ENCODE measurements around the gene AKAP13.

AKAP13 gene

DNA sequence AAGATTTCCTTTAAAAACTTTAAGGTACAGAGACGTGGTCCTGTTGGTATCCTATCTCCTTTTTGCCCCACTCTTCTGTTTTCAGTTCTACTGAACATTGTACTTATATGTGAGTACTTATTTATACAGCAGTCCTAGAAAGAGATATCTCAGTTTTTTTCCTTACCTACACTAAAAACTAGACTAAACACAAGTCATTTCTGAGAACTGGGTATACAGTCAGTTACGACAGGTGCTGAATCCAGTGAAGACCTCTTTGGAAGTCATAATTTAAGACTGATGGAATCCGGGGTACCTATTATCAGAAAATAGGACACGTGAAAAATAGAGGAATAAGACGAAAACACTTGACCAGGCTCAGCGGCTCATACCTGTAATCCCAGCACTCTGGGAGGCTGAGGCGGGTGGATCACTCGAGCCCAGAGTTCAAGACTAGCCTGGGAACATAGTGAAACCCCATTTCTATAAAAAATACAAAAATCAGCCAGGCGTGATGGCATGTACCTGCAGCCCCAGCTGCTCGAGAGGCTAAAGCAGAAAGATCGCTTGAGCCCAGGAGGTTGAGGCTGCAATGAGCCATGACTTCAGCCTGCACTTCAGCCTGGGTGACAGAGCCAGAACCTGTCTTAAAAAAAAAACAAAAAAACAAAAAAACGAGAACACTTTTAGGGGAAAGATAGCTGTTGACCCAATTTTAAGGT is 338.0 kb downstream of the AKAP13 start:
- no peak for DNase-seq

DNA sequence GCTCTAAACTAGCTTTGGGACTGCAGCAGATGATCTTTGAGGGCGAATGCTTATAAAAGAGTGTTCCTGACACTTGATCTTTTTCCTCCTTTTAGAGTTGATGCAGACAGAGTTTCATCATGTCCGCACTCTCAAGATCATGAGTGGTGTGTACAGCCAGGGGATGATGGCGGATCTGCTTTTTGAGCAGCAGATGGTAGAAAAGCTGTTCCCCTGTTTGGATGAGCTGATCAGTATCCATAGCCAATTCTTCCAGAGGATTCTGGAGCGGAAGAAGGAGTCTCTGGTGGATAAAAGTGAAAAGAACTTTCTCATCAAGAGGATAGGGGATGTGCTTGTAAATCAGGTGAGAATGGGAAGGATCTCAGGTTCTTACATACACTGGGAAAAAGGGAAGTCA is 338.6 kb downstream of the AKAP13 start:
- DNase-seq: peak in 1 of 2 experiments; percentile 4

DNA sequence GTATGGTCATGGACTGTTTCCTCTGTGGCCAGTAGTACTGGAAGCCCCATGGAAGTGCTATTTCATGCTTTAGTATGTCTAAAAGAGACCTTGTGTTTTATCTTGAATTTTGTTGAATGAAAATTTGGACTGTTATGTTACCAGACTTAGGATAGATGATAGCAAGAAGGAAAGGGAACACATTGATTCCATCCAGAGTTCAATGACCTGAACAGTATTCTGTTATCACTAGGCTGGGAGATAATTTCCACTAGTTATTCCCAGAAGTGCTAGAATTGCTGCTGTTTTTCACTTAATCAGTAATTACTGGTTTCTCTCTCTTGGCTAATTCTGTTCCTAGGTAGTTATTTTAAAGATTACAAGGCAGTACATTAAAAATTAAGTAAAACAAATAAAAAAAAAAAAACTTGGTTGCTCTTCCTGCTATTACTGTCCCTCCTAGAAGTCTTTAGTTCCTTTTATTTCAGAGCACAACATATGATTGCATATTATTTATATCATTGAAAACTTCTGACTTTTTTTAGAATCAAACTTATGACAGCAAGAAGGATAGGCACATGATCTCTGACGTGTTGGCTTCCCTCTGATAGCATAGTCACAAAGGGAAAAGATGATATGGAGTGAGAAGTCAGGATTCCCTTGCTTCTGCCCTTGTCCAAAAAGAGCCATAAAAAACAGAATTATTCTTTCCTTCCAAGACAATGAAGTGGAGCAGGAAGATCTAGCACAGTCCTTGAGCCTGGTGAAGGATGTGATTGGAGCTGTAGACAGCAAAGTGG is 342.2 kb downstream of the AKAP13 start:
- DNase-seq: no peak

DNA sequence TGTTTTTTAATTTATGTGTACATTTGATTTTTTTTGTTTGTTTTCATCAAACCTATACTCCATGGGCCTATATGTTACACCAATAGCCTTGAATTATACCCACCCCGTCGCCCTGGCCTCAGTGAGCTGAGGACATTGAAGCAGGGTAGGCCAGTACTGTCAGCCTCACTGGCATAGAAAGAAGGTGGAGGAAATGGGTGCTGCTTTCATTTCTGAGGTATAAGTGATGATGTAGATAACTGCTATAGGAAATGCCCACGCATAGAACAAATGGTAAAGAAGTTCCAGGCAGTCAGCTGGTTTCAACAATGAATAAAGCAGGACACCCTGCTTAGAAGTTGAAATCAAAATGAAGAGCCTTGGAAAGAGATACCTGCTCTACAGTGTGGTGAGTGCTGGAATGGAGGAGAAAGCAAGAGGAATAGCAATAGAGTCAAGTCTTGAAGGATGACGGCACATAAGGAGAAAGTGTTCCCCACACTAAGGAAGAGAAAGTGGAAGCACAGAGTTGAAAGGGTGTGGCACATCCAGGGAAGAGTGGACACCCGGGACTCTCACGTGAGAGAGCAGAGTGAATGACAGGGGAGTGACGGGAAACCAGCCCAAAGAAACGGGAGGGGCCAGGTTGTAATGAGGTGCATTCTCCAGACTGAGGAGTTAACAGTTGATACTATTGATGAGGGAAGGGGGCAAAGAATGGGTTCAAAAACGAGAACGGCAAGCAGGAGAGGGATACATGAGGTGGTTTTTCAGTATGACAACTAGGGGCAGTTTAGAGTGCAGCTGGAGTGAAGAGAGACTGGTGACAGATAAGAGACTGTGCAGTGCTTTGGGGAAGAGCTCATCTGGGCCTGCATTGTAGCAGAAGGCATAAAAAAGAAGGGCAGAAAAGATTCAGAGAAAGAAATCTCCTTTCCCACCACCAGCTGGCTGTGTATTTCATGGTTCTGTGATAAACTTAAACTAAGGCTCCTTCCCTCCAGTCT is 343.9 kb downstream of the AKAP13 start:
- no peak for DNase-seq

DNA sequence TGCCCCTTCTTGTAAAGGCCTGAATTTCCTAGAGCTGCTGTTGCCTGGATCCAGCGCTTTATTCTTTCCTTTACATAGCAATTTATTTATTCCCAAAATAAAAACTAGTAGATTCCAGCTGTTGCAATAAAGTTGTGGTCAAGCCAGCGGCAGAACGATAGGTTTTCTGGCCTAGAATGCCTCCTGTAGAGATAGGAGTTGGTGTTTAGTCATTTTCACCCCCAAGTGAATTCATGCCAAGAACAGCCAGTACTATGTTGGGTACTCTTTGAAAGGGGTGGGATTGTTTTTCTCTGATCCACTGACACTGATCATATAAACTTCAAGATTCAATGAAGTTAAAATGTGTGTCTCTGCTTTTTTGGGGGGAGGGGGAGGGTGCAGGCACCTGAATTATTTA is 344.6 kb downstream of the AKAP13 start:
- no peak for DNase-seq

DNA sequence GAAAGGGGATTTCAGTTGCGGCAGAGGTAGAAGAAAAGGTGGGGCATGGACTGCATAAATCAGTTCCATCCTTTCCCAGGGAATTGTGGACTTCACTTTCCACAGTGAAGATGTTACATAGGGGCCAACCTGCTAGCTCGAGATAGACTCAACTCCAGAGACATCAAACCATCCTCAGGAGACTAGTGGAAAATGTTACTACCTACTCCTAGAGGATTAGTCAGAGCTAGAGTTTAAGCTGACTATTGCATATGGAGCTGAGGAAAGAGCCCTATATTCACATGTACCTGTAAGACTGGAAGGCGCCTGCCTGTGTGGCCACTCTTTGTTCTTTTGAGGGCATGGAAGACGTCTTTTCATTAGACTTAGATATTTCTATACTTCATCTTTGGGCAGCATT is 345.2 kb downstream of the AKAP13 start:
- DNase-seq: no peak

DNA sequence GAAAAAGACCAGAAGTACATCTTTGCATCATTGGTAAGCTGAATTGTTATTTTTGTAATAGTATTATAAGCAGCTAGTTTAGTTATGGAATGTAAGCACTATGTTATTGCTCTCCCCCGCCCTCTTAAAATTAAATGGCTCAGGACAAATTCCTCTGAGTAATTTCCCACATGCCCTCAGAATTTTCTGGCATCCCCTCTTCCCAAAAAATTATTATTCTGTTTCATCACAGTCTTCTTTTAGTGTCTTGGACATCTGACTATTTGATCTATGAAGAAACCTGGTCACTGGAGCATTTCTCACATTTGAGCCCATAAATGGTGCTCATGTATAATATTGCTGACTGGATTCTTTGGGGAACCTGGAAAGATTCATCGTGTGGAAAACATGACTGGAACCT is 346.1 kb downstream of the AKAP13 start:
- DNase-seq: no peak

DNA sequence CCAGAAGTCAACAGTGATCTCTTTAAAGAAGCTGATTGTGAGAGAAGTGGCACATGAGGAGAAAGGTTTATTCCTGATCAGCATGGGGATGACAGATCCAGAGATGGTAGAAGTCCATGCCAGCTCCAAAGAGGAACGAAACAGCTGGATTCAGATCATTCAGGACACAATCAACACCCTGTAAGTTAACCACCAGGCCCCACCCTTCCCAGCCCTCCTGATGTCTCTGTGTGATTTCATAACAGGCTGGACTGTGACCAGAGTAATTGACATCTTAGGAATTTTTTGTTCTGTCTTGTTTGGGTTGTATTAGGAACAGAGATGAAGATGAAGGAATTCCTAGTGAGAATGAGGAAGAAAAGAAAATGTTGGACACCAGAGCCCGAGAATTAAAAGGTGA is 346.7 kb downstream of the AKAP13 start:
- no peak for DNase-seq

DNA sequence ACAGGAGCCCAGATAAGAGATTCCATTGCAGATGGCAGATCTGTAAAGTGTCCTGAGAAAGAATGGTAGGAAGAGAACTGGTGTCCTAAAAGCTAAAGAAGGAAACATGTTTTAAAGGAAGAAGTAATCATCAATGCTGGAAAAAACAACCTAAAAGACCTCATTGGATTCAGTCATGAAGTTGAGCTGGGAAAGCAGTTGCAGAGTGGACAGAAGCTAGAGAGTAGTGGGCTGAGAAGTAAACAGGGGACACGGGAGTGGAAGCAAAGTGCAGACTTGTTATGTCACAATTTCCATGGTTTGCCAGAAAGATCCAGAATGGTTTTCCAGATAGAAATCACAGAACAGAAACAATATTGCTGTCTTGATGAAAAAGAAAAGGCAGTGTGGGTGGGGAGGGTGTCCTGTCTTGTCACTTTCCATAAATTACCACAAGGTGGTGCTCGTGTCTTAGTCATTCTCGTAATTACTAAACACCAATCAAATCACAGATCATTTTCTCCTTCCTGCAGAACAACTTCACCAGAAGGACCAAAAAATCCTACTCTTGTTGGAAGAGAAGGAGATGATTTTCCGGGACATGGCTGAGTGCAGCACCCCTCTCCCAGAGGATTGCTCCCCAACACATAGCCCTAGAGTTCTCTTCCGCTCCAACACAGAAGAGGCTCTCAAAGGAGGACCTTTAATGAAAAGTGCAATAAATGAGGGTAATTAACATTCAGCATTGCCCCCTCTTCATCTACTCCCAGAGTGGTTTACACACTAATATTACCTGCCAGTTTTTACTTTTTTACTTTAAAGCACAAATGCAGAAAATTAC is 349.8 kb downstream of the AKAP13 start:
- peak in 1 of 2 experiments; percentile 2 for DNase-seq

DNA sequence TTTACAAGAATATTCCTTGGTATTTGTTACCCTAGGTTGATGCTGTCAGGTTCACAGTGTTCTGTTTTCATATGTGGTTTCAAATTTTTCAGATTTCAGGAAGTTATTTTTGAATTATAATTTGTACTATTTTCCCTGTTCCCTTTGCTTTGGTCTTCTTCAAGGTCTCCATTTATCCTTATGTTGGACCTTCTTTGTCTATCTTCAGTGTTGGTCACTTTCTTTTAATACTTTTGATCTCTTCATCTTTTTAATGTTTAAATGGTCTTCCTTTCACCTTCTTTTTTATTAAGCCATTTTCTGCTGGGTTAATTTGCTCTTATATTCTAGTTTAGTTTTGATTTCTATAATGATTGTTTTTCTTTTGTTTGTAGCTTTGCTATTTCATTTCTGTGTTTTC is 353.0 kb downstream of the AKAP13 start:
- no peak for DNase-seq

DNA sequence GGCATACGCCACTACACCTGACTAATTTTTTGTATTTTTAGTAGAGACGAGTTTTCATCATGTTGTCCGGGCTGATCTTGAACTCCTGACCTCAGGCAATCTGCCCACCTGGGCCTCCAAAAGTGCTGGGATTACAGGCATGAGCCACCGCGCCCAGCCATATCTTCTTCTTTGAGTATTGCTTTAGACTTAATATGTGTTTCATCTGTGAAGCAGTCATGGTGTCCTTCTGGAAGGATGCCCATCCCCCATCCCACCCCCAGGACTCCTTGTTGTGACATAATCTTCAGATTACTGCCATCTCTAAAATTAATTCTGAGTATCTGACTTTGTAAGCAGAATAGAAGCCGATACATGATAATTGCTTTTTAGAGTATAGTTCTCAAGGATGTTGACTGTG is 356.7 kb downstream of the AKAP13 start:
- no peak for DNase-seq

DNA sequence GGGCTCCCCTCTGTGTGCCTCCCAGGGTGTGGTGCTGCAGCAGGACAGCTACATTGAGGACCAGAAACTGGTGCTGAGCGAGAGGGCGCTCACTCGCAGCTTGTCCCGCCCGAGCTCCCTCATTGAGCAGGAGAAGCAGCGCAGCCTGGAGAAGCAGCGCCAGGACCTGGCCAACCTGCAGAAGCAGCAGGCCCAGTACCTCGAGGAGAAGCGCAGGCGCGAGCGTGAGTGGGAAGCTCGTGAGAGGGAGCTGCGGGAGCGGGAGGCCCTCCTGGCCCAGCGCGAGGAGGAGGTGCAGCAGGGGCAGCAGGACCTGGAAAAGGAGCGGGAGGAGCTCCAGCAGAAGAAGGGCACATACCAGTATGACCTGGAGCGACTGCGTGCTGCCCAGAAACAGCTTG is 360.6 kb downstream of the AKAP13 start:
- DNase-seq: no peak

DNA sequence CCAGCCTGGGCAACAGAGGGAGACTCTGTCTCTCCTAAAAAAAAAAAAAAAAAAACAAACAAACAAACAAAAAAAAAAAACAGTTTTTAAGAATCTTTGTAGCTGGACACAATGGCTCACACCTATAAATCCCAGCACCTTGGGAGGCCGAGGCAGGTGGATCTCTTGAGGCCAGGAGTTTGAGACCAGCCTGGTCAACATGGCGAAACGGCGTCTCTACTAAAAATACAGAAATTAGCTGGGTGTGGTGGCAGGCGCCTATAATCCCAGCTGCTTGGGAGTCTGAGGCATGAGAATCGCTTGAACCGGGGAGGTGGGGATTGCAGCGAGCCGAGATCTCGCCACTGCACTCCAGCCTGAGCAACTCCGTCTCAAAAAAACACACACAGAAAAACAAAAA is 361.3 kb downstream of the AKAP13 start:
- DNase-seq: no peak

DNA sequence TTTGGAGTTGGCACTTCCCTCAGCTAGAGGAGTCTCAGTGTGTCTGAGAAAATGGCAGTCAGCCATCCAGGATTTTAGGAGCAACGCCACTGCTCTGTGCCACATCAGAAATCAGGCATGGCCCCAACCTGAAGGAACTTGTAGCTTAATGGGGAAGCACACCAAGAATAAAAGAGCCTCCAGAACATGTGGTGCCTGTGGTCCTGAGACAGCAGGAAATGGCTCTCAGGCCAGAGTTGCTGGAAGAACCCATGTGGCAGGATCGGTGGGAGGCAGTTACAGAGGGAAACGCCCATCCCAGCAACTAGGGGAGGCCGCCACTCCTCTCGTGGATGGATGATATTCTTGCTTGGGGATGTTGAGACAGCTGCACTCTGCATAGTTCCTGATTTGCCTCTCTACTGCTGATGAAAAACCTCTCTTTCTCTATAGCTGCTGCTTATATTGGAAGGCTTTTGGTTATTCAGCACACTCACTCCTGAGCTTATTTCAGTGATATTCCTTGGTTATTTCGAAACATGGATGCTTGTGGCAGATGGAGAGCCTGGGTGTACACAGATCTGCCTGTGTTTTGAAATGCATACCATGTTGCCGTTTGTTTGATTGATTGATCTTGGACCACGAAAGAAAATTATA is 361.9 kb downstream of the AKAP13 start:
- DNase-seq: no peak

DNA sequence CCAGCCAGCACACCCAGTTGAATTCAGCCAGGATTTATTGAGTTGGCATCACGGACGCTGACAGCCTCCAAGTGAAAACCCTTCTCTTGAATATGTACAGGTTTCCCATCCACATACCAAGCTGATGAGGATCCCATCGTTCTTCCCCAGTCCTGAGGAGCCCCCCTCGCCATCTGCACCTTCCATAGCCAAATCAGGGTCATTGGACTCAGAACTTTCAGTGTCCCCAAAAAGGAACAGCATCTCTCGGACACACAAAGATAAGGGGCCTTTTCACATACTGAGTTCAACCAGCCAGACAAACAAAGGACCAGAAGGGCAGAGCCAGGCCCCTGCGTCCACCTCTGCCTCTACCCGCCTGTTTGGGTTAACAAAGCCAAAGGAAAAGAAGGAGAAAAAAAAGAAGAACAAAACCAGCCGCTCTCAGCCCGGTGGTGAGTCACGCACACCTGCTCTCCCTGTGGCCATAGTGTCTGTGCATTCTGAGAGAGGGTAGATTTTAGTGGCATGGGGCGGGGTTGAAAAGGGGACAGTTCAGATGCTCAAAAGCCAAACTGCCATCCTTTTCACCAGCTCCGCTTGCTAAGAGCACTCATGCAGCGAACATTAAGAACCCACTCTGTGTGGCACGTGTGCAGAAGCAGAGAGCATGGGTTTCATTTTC is 363.1 kb downstream of the AKAP13 start:
- peak; percentile 63 to 76 for DNase-seq

DNA sequence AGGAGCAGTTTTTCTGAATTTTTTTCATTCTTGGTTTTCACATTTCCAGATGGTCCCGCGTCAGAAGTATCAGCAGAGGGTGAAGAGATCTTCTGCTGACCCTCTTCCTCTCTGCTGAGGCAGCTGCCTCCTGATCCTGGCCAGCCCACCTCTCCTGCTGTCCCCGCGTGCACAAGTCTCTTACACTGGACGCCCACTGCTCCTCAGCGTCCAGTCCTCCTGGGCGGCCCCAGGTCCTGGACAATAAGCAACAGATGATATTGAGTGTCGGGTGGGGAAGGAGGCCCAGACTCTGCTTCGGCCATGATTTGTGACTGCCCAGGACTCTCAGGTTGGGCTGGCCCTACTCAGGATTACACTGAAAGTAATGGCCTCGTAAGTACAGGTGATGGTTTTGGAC is 364.2 kb downstream of the AKAP13 start:
- DNase-seq: no peak

DNA sequence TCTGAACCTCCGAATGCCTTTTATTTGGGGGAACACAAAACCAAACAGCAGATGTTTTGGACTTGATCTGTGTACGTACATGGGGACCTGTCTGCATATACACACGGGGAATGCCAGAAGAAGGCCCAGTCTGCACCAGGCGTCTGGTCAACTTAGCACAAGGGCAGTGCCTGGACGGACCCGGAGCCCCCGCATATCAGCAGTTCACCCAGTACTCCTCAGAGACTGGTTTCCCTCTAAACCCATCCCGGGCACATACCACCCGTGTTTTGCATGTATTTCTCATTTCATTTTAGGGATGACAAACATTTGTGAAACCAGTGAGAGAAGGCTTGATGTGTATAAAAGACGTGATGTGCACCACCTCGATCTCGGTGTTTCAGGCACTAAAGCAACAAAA is 364.6 kb downstream of the AKAP13 start:
- no peak for DNase-seq

DNA sequence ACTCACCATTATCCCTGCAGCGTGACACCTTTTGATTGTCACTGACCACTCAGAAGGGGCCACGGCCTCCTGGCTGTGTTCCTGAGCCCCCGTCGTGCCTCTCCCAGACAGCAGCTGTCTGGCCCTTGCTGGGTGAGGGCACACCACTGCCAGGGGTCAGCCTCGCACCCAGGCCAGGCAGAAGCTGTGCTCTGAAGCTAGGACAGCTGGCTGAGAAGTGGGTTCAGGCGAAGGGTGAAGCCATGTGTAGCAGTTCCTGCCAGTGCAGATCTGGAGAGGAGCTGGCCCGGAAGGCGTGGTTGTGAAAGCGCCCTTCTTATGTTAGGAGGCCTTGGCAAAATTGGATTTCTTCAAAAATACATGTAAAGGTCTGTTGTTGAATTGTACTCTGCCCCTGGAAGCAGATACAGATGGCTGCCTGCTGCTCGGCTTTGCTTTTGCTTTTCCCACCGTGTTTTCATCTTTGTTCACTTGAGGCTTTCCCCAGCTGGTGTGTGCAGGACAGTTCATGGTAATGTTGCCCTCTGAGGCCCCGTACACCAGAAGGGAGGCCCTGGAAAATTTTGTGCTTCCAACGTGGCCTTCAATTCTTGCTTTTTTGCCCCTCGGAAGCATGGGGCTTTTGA is 365.2 kb downstream of the AKAP13 start:
- no peak for DNase-seq

DNA sequence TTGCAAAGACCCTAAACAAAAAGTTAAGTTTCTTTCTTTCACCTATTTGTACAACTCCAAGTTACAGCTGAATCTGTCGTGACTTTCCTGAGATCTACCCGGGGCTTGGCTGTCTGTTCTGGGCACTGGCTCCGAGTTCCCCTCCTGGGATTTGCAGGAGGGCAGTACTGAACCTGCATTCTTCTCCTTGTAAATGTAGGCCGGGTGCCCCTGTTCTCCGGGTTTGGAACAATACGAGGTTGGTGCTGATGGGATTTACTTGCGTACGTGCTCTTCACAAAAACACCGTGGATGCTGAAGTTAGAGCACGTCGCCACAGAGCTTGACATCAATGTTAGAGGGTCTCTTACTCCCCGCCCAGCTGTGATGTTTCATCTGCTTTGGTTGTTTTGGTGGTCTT is 366.2 kb downstream of the AKAP13 start:
- no peak for DNase-seq

DNA sequence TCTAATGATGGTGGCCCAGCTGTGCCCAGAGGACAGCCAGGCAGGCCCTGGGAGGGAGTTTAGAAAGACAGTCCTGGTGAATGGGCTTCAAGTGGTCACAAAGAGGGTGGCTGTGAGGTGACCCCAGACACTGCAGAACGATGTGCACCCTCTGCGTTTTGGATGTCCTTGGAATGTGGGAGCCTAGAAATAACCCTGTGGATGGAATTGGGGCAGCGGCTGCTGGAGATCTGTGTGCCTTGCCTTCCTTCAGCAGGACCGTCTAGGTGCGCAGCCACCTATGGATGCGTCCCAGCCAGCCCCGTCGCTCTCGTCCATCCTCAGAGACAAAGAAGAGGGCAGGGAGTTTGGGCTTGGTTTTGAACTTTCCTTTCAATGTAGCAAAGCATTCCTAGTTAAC is 367.8 kb downstream of the AKAP13 start:
- no peak for DNase-seq

DNA sequence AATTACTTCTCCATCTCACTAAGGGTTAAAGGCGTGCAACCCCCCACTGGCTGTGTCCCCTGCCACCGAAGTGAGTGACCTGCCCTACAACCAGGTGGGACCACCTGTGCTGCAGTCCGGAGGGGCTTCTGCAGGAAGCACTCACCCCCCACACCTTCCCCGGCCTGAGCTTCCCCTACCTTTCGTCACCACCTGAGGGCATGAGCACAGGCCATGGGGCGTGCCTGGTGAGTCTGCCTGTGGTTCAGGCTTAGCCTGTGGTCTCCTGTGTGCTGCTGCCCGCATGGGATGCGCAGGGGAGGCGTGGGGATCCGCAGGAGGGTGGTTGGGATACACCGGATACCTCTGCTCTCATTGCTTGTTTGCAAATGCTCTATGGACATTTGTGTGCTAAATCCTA is 368.3 kb downstream of the AKAP13 start:
- no peak for DNase-seq

Data from NCI-H187 (cell line).